Measurements from ENCODE around the gene ZFP28.
A peak's percentile ranks its signal among the peaks of the same experiment; 100 is the strongest.

ZFP28 gene

DNA sequence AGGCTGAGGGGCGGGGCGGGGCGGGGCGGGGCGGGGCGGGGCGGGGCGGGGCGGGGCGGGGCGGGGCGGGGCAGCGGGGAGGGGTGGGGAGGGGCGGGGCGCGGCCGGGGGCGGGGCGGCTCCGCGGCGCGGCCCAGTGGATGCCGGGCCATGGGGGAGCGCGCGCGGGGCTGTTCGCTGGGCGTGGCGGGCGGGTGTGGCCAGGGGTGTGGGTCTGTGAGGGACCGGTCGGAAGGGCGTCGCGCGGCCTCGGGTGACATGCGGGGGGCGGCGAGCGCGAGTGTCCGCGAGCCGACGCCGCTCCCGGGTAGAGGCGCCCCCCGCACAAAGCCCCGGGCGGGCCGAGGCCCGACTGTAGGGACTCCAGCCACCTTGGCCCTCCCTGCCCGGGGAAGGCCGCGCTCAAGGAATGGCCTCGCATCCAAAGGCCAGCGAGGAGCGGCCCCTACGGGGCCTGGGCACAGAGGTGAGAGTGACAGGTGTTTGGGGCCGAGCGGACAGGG lies at the start of gene ZFP28:
ZFP28 (plus strand) TSS at position 188 of the 503 bp plus-strand sequence; CDS start at position 259, 71 bp downstream.
- DNase-seq = peak; percentile 43 to 74

DNA sequence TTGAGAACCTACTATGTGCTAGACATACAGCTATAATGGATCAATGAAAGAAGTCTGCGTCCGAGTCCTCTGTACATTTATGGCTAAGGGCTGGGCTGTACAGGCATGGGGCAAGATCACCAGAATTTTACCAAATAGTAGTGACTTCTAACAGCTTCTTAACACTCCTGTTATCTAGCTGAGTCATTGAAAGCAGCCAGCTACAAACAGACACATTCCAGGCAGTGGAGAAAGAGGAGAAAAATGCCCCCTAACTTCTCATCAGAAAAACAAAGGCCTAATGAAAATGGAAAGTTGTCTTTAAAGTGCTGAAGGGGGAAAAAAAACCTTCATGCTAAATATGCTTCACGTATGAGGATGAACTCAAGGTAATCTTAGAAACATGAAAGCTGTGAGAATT lies 47.3 kb upstream of the ZFP28 start:
- no peak for DNase-seq

DNA sequence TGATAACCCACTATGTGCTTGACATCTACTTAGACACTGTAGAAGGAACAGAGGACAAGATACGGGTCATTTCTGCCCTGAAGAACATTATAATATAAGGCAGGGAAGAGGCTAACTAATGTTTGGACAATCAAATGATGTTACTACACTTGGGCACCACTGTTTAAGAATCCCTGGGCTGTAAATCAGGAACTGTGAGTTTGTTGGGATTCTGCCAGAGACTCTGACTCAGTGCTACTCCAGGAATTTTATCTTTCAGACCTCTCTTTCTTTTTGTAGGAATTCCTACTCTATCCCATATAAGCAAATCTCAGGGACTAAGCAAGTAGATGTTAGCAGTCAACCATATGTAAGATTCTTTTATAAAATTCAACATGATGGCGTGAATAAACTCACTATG lies 34.2 kb upstream of the ZFP28 start:
- no peak for DNase-seq

DNA sequence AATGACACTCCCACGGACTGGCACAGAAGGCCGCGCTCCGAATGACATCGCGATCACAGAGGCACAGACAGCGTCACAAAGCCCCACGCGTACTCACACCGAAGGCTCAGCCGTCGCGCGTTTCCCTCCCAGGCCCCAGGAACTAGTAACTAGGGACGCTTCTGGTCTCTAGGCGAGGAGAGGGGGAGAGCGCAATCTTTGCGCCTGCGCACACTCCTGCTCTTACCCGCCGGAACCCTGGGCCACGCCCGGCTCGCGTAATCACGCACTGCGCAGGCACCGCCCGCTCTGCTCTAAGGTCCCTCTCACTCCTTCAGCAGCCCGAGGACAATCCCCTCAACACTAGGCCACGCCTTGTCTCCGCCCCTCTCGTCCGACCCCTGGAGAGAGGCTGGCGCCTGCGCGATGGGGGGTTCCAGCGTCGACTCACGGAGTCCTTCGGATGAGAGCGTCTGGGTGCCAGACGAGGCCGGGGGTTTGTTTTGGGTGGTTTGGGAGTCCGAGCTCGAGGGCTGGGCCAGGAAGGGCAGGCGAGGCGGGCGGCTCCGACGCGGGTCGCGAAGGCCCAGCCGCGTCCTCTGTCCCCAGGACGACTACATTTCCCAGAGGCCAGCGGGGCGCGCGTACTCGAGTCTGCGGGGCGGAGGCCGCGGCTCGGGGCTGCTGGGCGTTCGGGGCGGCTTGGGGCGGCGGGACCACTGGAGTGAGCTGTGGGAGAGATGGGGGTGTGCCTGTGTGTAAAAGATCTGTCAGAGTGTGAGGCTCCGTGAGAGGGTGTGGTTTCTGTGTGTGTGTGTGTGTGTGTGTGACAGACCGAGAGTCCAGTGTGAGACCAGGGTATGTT lies 31.1 kb upstream of the ZFP28 start, which contains the start of gene ZNF471:
ZNF471 (plus strand) TSS at position 410 of the 844 bp plus-strand sequence. CDS start 3,717 bp downstream, outside the sequence.
- DNase-seq = peak; percentile 78 to 96

DNA sequence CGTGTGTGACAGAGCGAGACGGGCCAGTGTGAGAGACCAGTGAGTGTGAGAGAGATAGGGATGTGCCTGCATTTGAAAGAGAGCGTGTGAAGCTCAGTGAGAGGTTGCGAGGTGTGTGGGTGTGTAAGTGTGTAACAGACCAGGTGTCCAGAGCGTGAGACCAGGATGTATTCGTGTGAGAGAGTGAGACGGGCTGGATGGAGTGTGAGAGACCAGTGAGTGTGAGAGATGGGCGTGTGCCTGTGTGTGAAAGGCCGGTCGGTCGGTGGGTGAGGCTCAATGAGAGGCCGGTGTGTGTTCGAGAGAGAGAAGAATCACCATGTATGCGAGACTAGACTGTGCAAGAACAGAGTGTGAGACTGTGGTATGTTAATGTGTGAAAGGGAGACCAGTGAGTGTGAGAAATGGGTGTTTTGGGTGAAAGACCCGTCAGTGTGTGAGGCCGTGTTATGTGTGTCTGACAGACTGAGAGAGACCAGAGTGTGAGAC lies 30.4 kb upstream of the ZFP28 start:
- peak in 1 of 2 donors; percentile 14 for DNase-seq

DNA sequence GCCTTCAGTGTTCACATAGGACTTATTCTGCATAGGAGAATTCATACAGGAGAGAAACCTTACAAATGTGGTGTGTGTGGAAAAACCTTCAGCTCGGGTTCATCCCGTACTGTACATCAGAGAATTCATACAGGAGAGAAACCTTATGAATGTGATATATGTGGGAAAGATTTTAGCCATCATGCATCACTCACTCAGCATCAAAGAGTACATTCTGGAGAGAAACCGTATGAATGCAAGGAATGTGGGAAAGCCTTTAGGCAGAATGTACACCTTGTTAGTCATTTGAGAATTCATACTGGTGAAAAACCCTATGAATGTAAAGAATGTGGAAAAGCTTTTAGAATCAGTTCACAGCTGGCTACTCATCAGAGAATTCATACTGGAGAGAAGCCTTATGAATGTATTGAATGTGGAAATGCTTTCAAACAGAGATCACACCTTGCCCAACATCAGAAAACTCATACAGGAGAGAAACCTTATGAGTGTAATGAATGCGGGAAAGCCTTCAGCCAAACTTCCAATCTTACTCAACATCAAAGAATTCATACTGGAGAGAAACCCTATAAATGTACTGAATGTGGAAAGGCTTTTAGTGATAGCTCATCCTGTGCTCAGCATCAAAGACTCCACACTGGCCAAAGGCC lies 13.4 kb upstream of the ZFP28 start:
- no peak for DNase-seq

DNA sequence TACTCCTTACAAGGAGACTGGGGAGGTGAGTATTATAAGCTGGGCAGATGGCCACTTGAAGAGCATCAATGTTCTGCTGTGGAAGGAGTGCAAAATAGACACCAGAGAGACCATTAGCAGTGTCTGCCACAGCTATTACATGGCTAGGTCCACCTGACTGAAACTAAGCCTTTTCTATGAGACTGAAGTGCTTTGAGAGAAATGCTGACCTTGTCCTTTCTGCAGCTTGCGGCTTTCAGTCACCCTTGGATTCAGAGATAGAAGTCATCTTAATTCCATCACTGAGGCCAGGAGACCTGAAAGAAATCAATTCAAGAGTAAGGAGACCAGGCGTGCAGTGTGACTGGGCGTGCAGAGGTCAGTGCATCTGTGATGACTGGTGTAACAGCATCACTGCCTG lies 1.3 kb upstream of the ZFP28 start:
- no peak for DNase-seq

DNA sequence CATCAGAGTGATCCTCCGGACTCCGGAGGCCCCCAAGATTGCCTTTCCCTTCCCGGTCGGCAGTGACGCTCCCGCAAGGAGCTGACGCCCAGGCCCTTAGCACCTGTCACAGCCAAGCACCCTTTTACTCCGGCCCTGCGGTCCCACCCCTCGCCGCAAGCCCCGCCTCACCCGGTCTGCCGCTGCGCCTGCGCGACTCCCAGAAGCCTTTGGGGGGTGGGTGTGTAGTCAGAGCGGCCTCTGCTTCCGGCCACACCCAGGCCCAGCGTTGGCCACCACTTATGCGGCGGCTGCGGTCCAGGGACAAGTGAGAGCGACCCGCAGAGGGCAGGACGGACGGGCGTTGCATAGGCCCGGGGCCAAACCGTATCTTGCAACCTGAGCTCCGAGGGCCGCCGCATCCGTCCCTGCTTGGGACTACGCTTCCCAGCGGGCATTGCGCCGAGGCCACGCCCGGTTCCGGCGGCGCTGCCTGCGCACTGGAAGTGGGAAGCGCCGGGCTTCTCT lies 441 bp upstream of the ZFP28 start:
- peak; percentile 85 to 86 for DNase-seq

DNA sequence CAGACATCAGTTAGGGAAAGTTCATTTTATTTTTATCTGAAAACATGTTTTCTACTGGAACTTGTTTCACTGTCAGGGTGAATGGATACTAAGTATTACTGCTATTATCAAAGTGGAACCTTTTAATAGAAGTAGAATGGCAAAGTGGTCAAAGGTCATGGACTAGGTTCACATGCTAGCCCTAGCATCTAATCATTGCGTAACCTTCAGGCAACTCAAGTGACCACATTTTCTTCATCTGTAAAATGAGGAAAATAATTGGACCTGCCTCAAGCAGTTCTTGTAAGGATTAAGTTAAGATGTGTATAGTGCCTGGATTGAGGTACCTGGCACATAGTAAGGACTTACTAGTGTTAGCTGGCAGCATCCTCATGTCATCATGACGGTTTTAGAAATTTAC lies 5.0 kb downstream of the ZFP28 start:
- no peak for DNase-seq

DNA sequence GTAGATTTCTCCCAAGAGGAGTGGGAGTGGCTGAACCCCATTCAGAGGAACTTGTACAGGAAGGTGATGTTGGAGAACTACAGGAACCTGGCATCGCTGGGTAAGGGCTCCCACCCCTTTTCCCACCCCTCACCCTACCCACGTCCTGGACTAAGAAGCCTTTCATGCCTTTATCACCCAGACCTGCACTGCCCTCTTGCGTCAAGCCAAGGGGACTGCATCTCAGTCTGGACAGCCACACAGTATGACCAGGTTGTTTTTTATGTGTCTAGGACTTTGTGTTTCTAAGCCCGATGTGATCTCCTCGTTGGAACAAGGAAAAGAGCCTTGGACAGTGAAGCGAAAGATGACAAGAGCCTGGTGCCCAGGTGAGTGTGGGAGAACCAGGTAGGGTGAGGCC lies 8.8 kb downstream of the ZFP28 start:
- DNase-seq = no peak

DNA sequence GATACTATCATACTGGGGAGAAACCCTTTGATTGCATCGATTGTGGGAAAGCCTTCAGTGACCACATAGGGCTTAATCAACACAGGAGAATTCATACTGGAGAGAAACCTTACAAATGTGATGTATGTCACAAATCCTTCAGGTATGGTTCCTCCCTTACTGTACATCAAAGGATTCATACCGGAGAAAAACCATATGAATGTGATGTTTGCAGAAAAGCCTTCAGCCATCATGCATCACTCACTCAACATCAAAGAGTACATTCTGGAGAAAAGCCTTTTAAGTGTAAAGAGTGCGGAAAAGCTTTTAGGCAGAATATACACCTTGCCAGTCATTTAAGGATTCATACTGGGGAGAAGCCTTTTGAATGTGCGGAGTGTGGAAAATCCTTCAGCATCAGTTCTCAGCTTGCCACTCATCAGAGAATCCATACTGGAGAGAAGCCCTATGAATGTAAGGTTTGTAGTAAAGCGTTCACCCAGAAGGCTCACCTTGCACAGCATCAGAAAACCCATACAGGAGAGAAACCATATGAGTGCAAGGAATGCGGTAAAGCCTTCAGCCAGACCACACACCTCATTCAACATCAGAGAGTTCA lies 15.6 kb downstream of the ZFP28 start:
- no peak for DNase-seq

DNA sequence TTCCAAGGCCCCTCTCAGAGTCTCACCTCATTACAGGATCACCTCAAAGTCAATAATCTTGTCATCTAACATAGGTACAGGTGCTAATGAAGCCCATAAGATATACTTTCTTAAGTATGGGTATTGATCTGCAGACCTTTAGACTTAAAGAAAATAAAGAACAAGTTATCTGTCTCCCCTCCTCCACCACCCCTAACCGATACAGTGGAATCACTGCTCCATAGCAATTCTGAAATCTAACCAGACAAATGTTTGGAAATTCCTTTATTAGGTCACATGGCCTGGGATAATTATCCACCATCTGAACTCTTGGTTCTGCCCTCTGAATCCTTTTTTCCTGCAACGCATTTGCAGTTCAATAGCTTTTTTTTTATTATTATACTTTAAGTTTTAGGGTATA lies 24.0 kb downstream of the ZFP28 start:
- no peak for DNase-seq

DNA sequence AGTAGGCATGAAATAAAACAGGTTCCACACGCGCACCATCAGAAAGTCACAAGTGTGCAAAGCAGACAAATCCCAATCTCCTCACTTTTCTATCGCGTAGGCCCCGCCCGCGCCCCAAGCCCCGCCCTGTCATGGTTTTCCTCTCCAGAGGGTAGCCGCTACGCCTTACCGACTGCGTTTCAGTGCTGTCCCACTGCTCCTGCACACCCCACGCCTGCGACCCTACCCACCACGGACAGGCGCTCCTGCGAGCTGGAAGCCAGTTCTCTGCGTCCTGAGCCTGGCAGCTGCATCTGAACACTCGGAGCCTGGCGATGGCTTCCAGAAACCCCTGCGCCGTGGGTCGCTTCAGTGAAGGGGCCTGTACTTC lies 28.1 kb downstream of the ZFP28 start:
- DNase-seq = no peak

DNA sequence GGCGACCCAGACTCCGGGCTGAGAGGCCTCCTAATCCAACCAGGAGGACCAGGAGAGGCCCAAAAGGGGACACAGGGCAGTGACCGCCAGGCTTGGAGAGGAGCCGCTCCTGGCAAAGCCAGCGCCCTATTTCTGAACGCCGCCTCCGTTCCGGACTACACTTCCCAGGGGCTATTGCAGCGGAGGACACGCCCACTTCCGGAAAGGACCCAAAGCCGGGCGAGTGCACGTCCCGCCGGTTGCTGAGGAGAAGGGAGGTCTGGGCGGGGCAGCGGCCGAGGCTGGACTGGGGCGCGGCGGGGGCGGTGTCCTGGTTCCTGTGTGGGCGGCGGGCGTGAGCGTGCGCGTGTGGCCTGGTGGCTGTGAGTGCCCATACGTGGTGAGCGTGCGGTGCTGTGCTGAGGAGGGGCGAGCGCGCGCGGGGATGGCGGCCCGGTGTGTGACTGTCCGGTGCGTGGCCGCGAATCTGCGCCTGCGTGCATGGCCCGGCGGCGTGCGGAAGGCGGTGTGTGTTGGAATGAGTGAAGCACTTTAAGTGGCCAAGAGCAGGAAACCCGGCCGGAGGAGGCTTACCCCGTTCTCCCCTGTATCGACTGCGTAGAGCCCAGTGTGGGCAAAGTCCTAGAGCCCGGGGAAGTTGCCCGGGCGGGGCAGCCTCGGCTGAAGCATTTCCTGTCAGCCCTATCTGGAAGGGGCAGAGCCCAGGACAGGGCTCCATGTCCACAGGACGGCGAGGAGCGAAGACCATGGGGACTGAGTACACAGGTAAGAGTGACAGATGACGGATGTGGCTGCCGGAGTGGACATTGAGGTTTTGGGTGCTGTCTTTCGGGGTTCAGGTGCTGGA lies 28.7 kb downstream of the ZFP28 start, which contains the start of gene ZNF470:
ZNF470 (plus strand) TSS at position 195 of the 847 bp plus-strand sequence. CDS start 2,844 bp downstream, outside the sequence.
- DNase-seq = peak; percentile 85 to 87

DNA sequence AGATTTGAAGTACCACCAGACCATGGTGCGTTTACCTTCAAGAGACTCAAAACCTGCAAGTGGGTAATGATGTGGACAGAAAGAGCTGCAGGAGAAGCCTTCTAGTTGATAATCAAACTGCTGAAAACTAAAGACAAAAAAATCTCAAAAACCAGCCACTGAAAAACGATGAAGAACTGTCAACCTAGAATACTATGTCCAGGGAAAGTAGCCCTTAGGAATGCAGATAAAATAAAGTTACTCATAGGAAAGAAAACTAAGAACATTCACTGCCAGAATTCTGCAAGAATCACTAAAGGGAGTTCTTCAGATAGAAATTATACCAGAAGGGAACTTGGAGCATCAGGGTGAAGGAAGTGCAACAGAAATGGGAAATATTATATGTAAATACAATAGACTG lies 33.8 kb downstream of the ZFP28 start:
- no peak for DNase-seq

DNA sequence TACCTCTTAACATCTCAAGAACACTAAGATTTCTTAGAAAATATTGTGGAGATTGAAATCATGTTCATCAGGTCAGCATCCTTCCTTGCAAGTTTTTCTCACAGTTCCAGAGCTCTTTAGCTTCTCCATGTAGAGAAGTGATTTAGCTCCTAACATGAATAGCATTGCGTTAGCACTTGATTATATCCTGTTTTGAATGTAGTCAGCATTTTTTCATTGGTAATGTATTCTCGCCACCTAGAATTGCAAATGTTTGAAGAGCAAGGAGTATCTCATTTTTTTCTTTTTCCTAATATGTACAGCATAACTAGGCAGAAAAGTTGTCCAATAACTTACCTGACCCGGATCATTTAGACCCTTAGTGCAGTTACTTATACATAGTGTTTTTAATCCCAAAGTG lies 35.2 kb downstream of the ZFP28 start:
- no peak for DNase-seq

DNA sequence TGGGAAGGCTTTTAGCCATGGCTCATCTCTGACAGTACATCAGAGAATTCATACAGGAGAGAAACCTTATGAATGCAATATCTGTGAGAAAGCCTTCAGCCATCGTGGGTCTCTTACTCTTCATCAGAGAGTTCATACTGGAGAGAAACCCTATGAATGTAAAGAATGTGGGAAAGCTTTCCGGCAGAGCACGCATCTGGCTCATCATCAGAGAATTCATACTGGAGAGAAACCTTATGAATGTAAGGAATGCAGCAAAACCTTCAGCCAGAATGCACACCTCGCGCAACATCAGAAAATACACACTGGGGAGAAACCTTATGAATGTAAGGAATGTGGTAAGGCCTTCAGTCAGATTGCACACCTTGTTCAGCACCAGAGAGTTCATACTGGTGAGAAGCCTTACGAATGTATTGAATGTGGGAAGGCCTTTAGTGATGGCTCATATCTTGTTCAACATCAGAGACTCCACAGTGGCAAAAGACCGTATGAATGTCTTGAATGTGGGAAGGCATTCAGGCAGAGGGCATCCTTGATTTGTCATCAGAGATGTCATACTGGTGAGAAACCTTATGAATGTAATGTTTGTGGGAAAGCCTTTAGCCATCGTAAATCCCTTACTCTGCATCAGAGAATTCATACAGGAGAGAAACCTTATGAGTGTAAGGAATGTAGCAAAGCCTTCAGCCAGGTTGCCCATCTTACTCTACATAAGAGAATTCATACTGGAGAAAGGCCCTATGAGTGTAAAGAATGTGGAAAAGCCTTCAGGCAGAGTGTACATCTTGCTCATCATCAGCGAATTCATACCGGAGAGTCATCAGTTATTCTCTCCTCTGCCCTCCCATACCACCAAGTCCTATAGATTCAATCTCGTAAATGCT lies 39.2 kb downstream of the ZFP28 start:
- no peak for DNase-seq

DNA sequence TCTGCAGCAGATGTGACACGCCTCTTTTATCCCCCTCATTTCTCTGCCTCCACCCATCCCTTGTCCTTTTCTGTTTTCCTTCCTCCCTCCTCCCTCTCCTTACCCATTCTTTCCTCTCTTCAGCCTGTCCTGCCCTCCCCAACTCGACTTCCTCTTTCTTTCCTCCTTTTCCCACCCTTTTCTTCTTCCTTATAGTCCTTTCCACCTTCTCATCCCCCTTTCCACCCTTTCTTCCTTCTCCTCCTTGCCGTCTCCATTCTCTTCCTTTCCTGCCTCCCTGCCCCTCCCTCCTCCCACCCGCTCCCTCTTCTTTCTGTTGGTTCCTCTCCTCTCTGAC lies 55.7 kb downstream of the ZFP28 start:
- no peak for DNase-seq

DNA sequence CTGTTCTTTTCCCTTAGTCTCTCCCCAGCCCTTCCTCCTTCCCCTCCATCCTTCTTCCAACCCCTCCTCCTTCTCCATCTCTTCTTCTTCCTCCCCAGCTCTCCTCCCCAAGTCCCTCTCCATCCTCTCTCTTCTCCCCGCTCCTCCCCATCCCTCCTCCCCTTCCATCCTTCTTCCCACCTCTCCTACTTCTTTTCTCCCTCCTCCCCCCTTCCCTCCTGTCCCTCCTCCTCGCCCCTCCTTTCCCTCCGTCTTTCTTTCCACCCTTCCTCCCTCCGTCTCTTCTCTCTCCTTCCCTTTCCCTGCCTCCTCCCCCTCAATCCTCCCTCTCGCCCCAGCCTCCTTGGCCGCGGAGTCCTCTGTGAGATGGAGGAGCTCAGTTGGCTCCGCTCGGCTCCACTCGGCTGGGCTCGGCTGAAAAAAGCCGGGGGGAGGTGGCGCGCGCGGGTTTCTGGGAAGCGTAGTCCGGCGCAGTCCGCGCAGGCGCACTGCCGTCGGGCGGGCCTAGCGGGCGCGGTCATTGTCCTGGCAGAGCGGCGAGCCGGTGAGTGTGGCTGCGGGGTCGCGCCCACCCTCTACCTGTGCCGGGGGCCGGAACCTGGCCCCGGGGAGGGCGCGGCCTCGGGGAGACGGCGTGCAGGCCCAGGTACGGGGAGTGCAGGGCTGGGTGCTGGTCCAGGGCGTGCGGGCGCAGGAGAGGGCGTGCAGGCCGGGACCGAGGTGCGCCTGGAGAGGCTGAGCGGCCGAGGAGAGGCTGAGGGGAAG lies 56.2 kb downstream of the ZFP28 start, which contains the start of gene ZNF71:
ZNF71 (plus strand) TSS at position 520 of the 765 bp plus-strand sequence. CDS start 6,257 bp downstream, outside the sequence.
- peak; percentile 48 to 76 for DNase-seq

DNA sequence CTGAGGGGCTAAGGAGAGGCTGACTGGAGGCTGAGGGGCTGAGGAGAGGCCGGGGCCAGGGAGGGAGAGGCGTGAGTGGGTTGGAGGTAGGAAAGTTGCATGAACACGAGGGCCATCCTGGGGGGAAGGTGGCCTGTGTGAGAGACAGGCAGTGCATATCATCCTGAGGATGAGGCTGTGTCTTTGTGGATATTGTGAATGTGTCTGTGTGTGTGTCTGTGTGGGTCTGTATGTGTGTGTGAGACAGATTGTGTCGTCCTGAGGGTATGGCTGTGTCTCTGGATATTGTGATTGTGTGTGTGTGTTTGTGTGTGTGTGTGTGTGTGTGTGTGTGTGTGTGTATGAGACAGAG lies 56.8 kb downstream of the ZFP28 start:
- no peak for DNase-seq
